GM23248 (cell line): ENCODE measurements around the gene EFNA2. TPM values are rescaled to one million over a fixed set of nuclear protein-coding genes. Genes with fewer than 3 reads are reported as not detected.

Source experiments
- DNase-seq: peaks from one replicate; pipeline ENCODE4 v3.0.0-alpha.2; 2015
- H2AFZ ChIP-seq: fragments of 200-600 bp; sonication (generic); 2 replicates; pipeline ENCODE4 v1.6.1; 2016; ENCODE audit warnings: antibody characterized with exemption
- H3F3A ChIP-seq: fragments of 200-600 bp; sonication (generic); 2 replicates; pipeline ENCODE4 v1.6.1; 2016; ENCODE audit warnings: mild to moderate bottlenecking, antibody characterized with exemption, mixed run types; ENCODE audit not compliant: insufficient read depth
- H3K27ac ChIP-seq: fragments of 200-600 bp; sonication (generic); 2 replicates; pipeline ENCODE4 v1.5.1; 2016; ENCODE audit warnings: mild to moderate bottlenecking
- H3K27me3 ChIP-seq: fragments of 200-600 bp; sonication (generic); replicated peaks from 2 replicates; pipeline ENCODE4 v1.6.1; 2016; ENCODE audit warnings: mild to moderate bottlenecking; ENCODE audit not compliant: insufficient read depth
- H3K36me3 ChIP-seq: fragments of 200-600 bp; sonication (generic); 2 replicates; pipeline ENCODE4 v1.6.1; 2016; ENCODE audit warnings: low read depth, mild to moderate bottlenecking
- H3K4me1 ChIP-seq: fragments of 200-600 bp; sonication (generic); 2 replicates; pipeline ENCODE4 v1.6.1; 2016; ENCODE audit warnings: mild to moderate bottlenecking; ENCODE audit not compliant: insufficient read depth
- H3K4me2 ChIP-seq: fragments of 200-600 bp; sonication (generic); one replicate; pipeline ENCODE4 v1.6.1; 2016; ENCODE audit warnings: mild to moderate bottlenecking; ENCODE audit not compliant: unreplicated experiment
- H3K4me3 ChIP-seq: fragments of 200-600 bp; sonication (generic); 2 replicates; pipeline ENCODE4 v1.5.1; 2016; ENCODE audit warnings: mild to moderate bottlenecking
- H3K79me2 ChIP-seq: fragments of 200-600 bp; sonication (generic); 2 replicates; pipeline ENCODE4 v1.6.1; 2016; ENCODE audit warnings: mild to moderate bottlenecking; ENCODE audit not compliant: insufficient read depth
- H3K9ac ChIP-seq: fragments of 200-600 bp; sonication (generic); 2 replicates; pipeline ENCODE4 v1.6.1; 2016; ENCODE audit warnings: mild to moderate bottlenecking
- H3K9me2 ChIP-seq: fragments of 200-600 bp; sonication (generic); 2 replicates; pipeline ENCODE4 v1.6.1; 2016; ENCODE audit warnings: mixed run types, mild to moderate bottlenecking, moderate library complexity; ENCODE audit not compliant: insufficient read depth
- H3K9me3 ChIP-seq: fragments of 200-600 bp; sonication (generic); one replicate; pipeline ENCODE4 v1.6.1; 2017; ENCODE audit warnings: low read depth
- H4K20me1 ChIP-seq: fragments of 200-600 bp; sonication (generic); 2 replicates; pipeline ENCODE4 v1.6.0; 2016; ENCODE audit not compliant: insufficient read depth
- EZH2 ChIP-seq: fragments of 200-600 bp; sonication (generic); IDR thresholded peaks from 2 replicates; pipeline ENCODE4 v1.6.1; 2018; ENCODE audit warnings: antibody characterized with exemption, mild to moderate bottlenecking; ENCODE audit not compliant: insufficient read depth, poor library complexity, severe bottlenecking
- EZH2phosphoT487 ChIP-seq: fragments of 200-600 bp; sonication (generic); IDR thresholded peaks from 2 replicates; pipeline ENCODE4 v1.6.1; 2018; ENCODE audit warnings: antibody characterized with exemption, moderate library complexity, mild to moderate bottlenecking, low read depth; ENCODE audit not compliant: insufficient read depth
- WGBS, 2 experiments: methylation state at CpG; one replicate each; pipeline ENCODE4 v1.1.6; 2015 to 2017; ENCODE audit warnings: low lambda C conversion rate in 2 of 2, low coverage in 1 of 2; ENCODE audit errors: missing lambda C conversion rate in 2 of 2; 5-methylcytosine and 5-hydroxymethylcytosine counted together
- in situ Hi-C: fragments of 300-500 bp; cut with MboI; formaldehyde crosslinking; loops from 2 replicates; pipeline ENCODE4 v1.15.0; 2020
- polyA plus RNA-seq: library from polyadenylated mRNA; unstranded; fragments of >200 nt; fragmentation: Nextera tagmentation; extraction: Ambion mirVana; gene quantifications from 2 replicates; pipeline ENCODE4 v1.2.1, GENCODE V29; 2016
- total RNA-seq: library from RNA; depleted of rRNA; stranded (reverse); fragments of >200 nt; shearing (Covaris generic); gene quantifications from 2 replicates; pipeline ENCODE4 v1.2.3, GENCODE V29; 2014

Gene EFNA2
- total and polyA plus RNA-seq, 2 experiments from 2014 or later, result not detected

GRCh38 chr19:1289686-1290025 lies 4.0 kb downstream of the EFNA2 start:
- no peaks in the 10 kb centered on the region for H3K79me2 ChIP-seq
- H3K9me2 ChIP-seq, result no peaks in the 10 kb centered on the region
- H3K36me3 ChIP-seq, result no peaks in the 10 kb centered on the region
- H3K4me2 ChIP-seq, result no peak overlapping the region
- no peaks in the 10 kb centered on the region for H3F3A ChIP-seq
- DNase-seq, result no peak
- H3K4me1 ChIP-seq, result no peaks in the 10 kb centered on the region
- no peak overlapping the region for H3K27ac ChIP-seq
- H3K9me3 ChIP-seq, result no peaks in the 10 kb centered on the region
- in situ Hi-C loops, result no loop called here
- H2AFZ ChIP-seq, result no peak overlapping the region
- TF ChIP-seq EZH2phosphoT487 (no peak), EZH2 (no peak)
- WGBS, 2 experiments, result 79 to 81% methylated on average over 18 to 19 of the region's 19 CpGs
- H4K20me1 ChIP-seq, result no peaks in the 10 kb centered on the region
- H3K9ac ChIP-seq, result no peak overlapping the region
- H3K4me3 ChIP-seq, result no peak overlapping the region
- H3K27me3 ChIP-seq, result peaks cover 42% of the 10 kb centered on the region

GRCh38 chr19:1290196-1290702 lies 4.6 kb downstream of the EFNA2 start:
- no peak for TF ChIP-seq EZH2phosphoT487
- TF ChIP-seq EZH2, result no peak
- no peak overlapping the region for H3K9ac ChIP-seq
- no peaks in the 10 kb centered on the region for H3K9me3 ChIP-seq
- in situ Hi-C loops, result no loop called here
- no peak overlapping the region for H3K27ac ChIP-seq
- no peaks in the 10 kb centered on the region for H3K9me2 ChIP-seq
- H3K27me3 ChIP-seq, result peaks cover 36% of the 10 kb centered on the region
- H4K20me1 ChIP-seq, result no peaks in the 10 kb centered on the region
- H3K4me2 ChIP-seq, result no peak overlapping the region
- no peaks in the 10 kb centered on the region for H3K4me1 ChIP-seq
- no peak for DNase-seq
- WGBS, 2 experiments, result 74 to 77% methylated on average over 22 to 24 of the region's 24 CpGs
- H3K36me3 ChIP-seq, result no peaks in the 10 kb centered on the region
- no peak overlapping the region for H3K4me3 ChIP-seq
- no peaks in the 10 kb centered on the region for H3K79me2 ChIP-seq
- no peaks in the 10 kb centered on the region for H3F3A ChIP-seq
- no peak overlapping the region for H2AFZ ChIP-seq

GRCh38 chr19:1290703-1291651 lies 5.3 kb downstream of the EFNA2 start:
- TF ChIP-seq EZH2phosphoT487 (no peak), EZH2 (no peak)
- no peak for DNase-seq
- no peaks in the 10 kb centered on the region for H3K4me1 ChIP-seq
- H3K79me2 ChIP-seq, result no peaks in the 10 kb centered on the region
- no peak overlapping the region for H3K27ac ChIP-seq
- H2AFZ ChIP-seq, result no peak overlapping the region
- 54 to 55% methylated on average over 36 to 37 of the region's 40 CpGs for WGBS, 2 experiments
- H3K9me3 ChIP-seq, result no peaks in the 10 kb centered on the region
- H4K20me1 ChIP-seq, result no peaks in the 10 kb centered on the region
- no peaks in the 10 kb centered on the region for H3K9me2 ChIP-seq
- in situ Hi-C loops, result no loop called here
- H3K27me3 ChIP-seq, result peaks cover 33% of the 10 kb centered on the region
- H3K4me3 ChIP-seq, result no peak overlapping the region
- no peaks in the 10 kb centered on the region for H3F3A ChIP-seq
- no peak overlapping the region for H3K9ac ChIP-seq
- H3K4me2 ChIP-seq, result no peak overlapping the region
- no peaks in the 10 kb centered on the region for H3K36me3 ChIP-seq

DNA sequence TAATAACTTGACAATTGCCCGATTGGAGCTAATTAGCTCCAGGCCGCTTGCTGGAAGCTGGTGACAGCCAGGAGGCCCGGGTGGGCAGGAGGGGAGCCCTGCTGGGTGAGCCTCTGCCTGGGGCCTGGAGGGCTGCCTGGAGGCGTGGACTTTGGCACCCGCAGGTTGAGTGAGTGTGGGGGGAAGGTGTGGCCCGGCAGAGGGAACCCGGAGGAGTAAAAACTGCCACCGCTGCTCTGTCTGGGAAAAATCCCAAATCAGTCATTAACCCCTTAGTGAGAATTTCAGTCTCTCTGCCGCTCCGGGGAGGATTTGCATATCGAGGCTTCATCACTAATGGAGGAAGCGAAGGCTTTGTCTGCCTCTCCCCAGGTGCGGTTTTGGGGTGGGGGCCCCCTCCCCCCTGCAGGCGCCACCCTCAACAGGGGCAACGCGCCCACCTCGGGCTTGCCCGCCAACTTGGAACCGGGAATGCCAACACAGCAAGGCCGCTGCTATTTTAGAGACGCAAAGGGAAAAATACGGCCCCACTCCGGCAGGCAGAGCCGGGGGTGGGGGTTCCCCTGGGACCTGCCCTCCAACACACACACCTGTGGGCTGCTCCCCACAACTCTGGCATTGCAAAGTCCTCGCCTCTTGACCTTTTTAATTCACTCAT lies 6.2 kb downstream of the EFNA2 start:
- Histone ChIP-seq H4K20me1 (no peaks in the 10 kb centered on the region), H3K4me1 (no peaks in the 10 kb centered on the region), H3F3A (no peaks in the 10 kb centered on the region), H3K9me3 (no peaks in the 10 kb centered on the region), H3K27me3 (peaks cover 27% of the 10 kb centered on the region), H3K9ac (no peak overlapping the region), H3K36me3 (no peaks in the 10 kb centered on the region), H3K9me2 (no peaks in the 10 kb centered on the region), H2AFZ (no peak overlapping the region), H3K27ac (no peak overlapping the region), H3K79me2 (no peaks in the 10 kb centered on the region), H3K4me2 (no peak overlapping the region), H3K4me3 (no peak overlapping the region)
- 5 to 6% methylated on average over 25 of the region's 25 CpGs for WGBS, 2 experiments
- DNase-seq, result peak; percentile 37
- in situ Hi-C loops, result no loop called here
- no peak for TF ChIP-seq EZH2phosphoT487
